SW 1271 (cell line): ENCODE data around the gene ZSWIM4.

Experiments used
- DNase-seq, 2 experiments: peaks; one replicate each; lab custom pipeline; 2025; lab: John Stamatoyannopoulos, UW

ZSWIM4 gene

GRCh38 chr19:13873834-13874515 is 78.7 kb downstream of the ZSWIM4 start:
- no peak for DNase-seq

- DNase-seq, result no peak
These were observed 80.6 kb downstream of the ZSWIM4 start for GRCh38 chr19:13875824-13876223.

GRCh38 chr19:13876834-13877233 is 81.6 kb downstream of the ZSWIM4 start, which contains the start of gene NANOS3:
Gene NANOS3, plus strand, starts transcription at chr19:13877134. Its CDS starts 115 bp downstream, at chr19:13877249.
- no peak for DNase-seq

- DNase-seq, result no peak
These were observed 82.1 kb downstream of the ZSWIM4 start for GRCh38 chr19:13877303-13877702.

GRCh38 chr19:13880059-13881043 is 85.1 kb downstream of the ZSWIM4 start:
- peak; percentile 78 to 92 for DNase-seq

GRCh38 chr19:13881251-13881691 is 86.0 kb downstream of the ZSWIM4 start:
- DNase-seq, result no peak
